Suppressor macrophage treated with lipopolysaccharide for 4 hours (primary cell): ENCODE data around the gene USP51.
"Not testable (repeated sequence)": the region's sequence is repeated elsewhere in the genome, so short reads cannot be mapped to it uniquely, and the experiment has no call there.

ENCODE experiments used
- DNase-seq: peaks from one replicate; pipeline ENCODE4 v3.0.0-alpha.2; 2020

The USP51 gene

DNA sequence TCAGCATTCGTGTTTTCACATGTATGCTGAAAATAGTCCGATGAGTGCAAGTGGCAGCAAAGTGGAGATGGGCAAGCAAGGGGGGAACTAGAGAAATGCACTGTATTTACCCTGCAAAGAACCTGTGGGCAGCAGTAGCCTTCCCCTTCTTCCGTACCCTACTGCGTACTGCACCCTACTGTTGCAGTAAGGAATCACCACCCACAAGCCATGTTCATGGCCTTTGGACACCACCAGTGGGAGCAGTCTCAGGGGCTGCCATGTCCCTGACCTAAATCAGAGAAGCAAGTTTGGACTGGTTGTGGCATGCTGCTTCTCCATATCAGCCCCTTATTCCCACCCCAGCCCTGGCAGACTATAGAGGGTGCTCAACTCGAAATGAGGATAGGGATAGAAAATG is 25.6 kb downstream of the USP51 start:
- DNase-seq = not testable (repeated sequence)

DNA sequence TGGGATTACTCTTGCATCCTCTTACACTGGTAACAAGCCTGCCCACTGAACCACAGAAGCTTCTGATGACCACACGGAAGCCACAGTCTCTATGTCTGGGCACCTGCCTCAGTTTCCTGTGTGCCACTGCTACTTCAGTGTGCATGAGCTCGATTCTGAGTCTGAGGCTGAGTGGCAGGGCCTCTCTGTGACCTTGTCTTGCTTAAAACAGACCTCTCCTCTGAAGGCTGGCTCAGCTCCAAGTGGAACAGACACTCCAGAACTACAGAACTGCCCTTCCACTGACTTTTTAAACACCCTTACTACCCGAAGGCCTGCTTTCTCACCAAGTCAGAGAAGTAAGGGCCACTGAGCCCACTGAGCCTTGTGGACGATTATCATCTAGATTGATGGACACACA is 29.7 kb downstream of the USP51 start:
- DNase-seq = not testable (repeated sequence)

GRCh38 chrX:55459426-55459825 is 30.2 kb downstream of the USP51 start:
- not testable (repeated sequence) for DNase-seq

- DNase-seq = not testable (repeated sequence)
These were observed 33.9 kb downstream of the USP51 start for GRCh38 chrX:55455708-55456107.

- DNase-seq = no peak
These were observed 36.9 kb downstream of the USP51 start for GRCh38 chrX:55452833-55453124.

GRCh38 chrX:55451990-55452832 is 37.4 kb downstream of the USP51 start, which contains the start of gene MAGEH1:
Gene MAGEH1 (plus strand): TSS chrX:55452127. CDS start chrX:55452375, 248 bp downstream.
- peak; percentile 70 for DNase-seq

- DNase-seq = peak; percentile 0
These were observed 38.0 kb downstream of the USP51 start for GRCh38 chrX:55451626-55451989.

- no peak for DNase-seq
These were observed 38.5 kb downstream of the USP51 start for GRCh38 chrX:55451141-55451540.

DNA sequence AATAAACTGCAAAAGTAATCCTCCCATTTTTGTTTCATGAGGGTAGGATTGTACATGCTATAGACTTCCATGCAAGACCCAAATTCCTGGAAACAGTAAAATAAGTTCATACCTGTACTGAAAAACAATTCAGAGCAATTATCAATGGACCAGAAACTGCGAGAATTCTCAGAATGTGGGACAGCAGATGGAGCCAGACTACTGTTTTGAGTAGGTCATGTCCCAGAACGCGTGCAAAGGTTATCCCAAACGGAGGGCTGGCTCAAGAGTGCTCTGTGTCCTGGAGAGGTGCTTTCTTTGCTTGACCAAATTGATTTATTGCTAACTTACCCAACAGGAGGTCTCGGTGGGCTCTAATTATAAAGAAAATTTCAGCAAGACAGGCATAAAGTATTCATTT is 39.4 kb downstream of the USP51 start:
- DNase-seq = no peak

DNA sequence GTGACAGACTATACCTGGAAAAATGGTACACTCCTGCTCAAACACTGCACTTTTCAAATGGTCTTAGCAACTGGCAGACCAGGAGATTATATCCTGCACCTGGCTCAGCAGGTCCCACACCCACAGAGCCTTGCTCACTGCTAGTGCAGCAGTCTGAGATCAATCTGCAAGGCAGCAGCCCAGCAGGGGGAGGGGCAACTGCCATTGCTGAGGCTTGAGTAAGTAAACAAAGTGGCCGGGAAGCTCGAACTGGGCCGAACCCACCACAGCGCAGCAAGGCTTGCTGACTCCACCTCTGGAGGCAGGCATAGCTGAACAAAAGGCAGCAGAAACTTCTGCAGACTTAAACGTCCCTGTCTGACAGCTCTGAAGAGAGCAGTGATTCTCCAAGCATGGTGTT is 46.2 kb downstream of the USP51 start:
- not testable (repeated sequence) for DNase-seq
